NCI-H1105 treated with DMSO at 0.1 percent for 48 hours (cell line): ENCODE measurements around the gene RPS6KC1.

Experiments used
- DNase-seq: peaks from one replicate; lab custom pipeline; 2025; lab: John Stamatoyannopoulos, UW

The RPS6KC1 gene

GRCh38 chr1:213221209-213221608 lies 170.2 kb downstream of the RPS6KC1 start:
- no peak for DNase-seq

DNA sequence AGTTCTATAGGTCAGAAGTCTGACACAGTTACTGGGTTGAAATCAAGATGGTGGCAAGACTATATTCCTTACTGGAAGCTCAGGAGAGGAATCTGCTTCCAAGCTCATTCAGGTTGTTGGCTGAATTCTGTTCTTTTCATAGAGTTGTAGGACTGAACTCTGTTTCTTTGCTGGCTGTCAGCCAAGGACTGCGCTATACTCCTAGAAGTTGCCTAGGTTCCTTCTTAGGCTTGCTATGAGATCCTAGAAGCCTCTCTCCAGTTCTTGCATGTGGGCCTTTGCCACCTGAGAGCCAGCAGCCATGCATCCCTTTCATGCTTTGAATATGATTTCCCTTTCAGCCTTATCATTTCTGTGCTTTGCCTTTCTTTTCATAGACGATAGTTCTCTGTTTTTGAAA lies 176.4 kb downstream of the RPS6KC1 start:
- DNase-seq, result no peak

- peak; percentile 67 for DNase-seq
Observed at GRCh38 chr1:213231795-213232231, 180.8 kb downstream of the RPS6KC1 start.

DNA sequence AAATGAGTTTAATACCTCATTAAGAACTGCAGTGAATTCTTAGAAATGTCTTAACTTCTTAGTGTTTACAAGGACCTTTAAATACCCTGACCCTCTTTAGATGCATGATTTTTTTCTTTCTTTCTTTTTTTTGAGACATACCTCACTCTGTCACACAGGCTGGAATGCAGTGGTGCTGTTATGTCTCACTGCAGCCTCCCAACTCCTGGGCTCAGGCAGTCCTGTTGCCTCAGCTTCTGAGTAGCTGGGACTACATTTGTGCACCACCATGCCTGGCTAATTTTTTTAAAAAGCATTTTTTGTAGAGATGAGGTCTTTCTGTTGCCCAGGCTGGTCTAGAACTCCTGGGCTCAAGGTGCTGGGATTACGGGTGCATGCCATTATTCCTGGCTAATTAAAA lies 191.8 kb downstream of the RPS6KC1 start:
- no peak for DNase-seq

DNA sequence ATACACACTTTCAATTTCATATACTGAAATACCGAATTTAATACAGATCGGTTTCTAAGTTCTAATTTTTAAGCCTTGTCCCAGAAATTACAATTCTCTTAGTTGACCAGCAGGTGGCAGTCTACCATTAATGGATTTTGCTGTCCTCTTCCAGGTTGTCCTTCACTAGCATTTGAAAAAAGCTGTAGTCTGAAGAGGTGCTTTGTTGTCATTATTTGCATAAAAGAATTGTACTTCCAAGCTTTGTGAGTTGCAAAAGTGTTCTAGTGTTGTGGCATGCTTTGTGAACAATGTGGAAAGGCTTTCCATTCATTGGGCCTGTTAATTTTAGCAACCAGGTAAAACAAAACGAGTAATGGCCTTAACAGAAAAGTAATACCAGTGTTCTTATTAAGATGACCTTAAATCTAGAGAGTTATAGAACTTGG lies 193.6 kb downstream of the RPS6KC1 start:
- peak; percentile 77 for DNase-seq

DNA sequence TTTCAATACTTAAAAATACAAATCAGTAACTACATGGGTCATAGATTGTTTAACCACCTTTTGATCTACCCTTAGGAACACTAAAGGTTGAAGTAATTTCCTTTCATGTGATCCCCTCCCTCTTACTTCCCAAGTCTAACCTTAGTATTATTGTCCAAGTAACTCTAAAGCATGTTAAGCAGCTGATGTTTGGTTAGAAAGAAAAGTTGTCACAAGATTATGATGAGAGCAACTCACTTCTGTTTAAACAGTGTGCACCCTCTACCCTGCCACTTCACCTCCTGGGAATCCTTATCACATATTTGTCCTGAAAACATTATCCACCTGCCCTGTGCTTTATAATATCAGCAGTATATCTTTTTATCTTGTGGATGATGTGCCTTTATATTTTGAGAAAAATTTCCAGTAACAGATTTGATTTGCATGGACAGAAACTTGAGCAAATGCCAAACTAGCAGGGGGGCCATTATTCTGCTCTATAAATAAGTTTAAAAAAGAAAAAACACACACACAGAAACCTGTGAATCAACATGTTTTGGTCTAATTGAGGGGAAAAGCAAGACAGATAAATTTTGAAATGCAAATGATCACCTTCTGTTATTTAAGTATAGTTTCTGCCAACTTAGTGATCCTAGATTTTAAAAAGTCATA lies 194.3 kb downstream of the RPS6KC1 start:
- no peak for DNase-seq

- DNase-seq, result no peak
Observed at GRCh38 chr1:213247038-213247437, 196.0 kb downstream of the RPS6KC1 start.

GRCh38 chr1:213249395-213249794 lies 198.4 kb downstream of the RPS6KC1 start:
- DNase-seq, result no peak

GRCh38 chr1:213250041-213250440 lies 199.0 kb downstream of the RPS6KC1 start:
- no peak for DNase-seq

- DNase-seq, result no peak
Observed at GRCh38 chr1:213250446-213250845, 199.4 kb downstream of the RPS6KC1 start.

DNA sequence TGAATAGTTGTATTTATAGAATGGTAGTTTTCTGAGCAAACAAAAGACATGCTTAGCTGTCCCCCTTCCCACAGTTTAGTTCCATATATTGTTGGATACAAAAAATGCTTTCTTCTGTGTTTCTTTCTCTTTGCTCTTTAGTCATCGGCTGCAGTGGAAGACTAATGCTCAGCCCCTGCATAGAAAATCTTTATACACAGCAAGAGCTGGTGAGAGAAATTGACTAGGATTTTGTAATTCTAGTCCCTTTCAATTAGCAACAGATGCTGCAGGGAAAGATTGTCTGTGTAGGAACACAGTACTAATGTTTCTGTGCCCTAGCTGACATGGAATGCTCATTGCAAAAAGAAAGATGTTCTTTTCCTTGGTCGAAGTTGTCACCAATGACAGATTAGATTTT lies 200.9 kb downstream of the RPS6KC1 start:
- no peak for DNase-seq

DNA sequence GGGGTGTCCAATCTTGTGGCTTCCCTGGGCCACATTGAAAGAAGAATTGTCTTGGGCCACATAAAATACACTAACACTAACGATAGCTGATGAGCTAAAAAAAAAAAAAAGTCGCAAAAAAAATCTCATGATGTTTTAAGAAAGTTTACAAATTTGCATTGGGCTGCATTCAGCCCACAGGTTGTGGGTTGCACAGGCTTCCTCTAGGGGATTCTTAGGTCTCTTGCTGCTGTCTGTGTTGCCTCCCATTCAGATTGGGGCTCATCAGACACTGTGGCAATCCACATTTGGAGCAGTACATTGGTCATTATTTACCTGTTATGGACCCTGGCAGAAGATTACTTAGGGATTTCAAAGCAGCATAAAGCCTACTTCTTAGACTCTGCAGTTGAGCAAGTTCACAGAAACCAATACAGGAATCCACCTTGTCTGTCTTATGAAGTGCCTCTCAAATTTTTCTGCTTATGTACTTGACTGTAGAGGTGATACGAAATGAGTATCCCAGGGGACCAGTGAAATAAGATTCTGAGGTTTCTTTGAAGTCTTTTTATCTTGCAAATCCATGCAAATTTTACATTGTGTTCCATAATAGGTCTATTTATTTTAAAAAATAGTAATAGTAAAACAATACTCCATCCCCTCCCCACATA lies 205.5 kb downstream of the RPS6KC1 start:
- DNase-seq, result no peak

DNA sequence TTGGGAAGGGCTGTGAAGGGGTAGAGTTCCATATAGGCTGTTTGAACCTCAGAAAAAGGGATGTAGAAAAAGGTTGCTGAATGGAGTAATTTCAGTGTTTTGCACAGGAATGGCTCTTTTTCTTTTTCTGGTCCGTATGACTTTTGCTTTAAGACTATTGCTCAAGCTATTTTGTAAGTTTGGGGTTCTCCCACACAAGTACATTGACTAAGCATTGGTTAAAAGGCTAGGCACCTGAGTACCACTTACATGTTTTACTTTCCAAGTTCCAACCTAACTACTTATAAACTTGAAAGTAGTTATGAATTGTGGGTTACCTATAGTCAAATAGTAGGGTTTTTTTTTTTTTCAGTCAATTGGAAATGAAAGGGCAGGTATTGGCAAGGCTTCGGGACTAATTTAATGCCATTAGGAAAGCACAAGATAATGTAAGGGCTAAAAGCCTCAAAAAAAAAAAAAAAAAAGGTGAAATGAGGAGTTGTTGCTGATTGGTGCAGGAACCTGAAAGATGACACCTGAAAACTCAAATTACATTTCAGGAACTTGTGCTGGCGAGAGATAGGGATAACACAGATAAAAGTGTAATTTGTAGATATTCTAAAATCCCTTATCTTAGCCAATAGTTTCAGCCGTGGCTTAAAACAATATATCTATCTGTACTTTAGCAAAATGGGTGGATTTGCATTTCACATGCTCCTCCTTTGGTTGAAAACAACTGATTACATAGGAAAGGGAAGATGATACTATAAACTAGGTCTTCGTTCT lies 209.5 kb downstream of the RPS6KC1 start:
- DNase-seq, result peak; percentile 11

DNA sequence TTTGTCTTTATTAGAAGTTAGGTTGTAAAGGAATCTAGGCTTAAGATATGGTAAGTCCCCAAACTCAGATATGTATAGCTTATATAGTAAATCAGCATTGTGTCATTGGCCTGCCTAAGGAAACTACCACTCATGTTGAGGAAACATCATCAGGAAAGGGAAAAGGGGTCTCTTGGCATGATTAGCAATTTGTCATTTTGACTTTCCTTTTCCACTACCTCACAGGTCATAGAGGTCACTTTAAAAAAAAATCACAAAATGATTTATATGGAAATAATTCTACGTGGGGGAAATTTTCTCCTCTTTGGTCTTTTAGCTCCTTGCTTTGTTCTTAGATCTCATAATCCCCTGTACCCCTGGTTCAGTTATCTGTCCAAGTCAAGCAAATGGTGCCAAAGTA lies 213.5 kb downstream of the RPS6KC1 start:
- DNase-seq, result no peak

DNA sequence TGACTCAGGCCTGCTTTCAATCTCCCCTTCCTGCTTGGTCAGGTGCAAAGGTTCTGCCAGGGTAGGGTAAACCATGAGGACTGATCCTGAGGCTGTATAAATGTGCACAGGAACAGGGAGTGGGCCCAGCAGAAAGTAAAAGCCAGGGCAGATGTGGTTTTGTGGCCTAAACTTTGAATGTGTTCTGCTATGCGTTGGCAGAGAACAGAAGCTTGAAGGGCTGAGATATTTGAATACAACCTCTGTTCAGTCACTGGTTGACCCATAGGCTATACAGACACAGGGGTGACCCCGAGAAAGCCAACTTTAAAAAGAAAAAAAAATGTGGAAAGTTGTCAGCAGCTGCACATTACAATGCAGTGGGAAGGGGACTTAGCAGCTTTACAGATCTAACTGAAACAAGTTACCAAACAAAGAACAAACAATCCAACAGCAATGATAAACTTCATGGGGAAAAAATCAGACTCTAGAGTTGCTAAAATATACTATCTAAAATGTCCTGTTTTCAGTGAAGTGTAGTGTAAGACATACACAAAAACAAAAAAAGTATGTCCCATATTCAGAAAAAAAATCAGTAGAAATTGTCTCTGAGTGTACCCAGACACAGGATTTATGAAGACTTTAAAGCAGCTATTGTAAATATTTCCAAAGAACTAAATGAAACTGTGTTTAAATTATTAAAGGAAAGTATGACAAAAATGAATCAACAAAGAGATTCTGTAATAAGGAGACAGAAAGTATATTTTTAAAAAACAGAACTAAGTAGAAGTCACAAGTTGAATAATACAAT lies 216.1 kb downstream of the RPS6KC1 start:
- no peak for DNase-seq

DNA sequence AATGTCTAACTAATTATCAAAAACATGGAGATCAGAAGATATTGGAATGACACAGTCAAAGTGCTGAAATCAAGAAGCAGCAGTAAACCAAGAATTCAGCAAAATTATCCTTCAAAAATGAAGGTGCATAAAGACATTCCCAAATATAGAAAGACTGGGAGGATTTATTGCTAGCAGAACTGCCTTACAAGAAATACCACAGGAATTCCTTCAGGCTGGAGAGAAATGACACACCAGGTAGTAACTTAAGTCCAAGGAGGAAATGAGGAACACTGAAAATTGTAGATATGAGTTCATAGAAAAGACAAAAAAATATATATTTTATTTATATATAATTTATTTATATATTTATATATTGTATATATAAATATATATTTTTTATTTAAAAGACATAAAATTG lies 217.2 kb downstream of the RPS6KC1 start:
- DNase-seq, result no peak

DNA sequence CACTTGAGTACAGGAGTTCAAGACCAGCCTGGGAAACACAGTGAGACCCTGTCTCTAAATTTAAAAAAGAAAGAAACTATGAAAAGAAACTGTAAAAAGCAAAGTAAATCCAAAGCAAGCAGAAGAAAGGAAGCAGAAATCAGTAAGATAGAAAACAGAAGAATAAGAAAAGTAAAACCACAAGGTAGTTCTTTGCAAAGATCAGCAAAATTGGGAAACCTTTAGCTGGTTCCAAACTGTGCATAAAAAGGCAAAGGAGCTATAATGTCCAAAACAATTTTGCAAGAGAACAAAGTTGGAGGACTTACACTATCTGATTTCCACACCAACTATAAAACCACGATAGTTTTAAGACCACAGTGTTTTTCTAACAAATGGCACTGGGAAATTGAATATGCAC lies 218.8 kb downstream of the RPS6KC1 start:
- DNase-seq, result no peak

DNA sequence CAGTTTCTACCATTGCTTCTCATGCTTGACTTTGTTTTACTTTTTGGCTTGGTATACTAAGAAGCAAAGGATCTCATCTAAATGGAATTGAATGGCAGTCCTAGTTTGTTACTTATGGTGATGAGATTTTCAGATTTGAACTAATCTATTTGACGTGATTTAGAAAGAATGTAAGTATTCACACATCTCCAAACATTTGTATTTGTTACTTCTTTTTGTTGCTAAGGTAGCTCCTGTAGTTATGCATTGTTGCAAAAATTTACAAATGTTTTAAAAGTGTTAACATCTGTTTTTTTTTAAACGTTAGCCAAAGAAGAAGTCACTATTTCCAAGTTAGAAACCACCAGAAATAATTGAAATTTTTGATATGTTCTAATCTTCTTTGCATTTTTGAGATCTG lies 222.5 kb downstream of the RPS6KC1 start:
- DNase-seq, result no peak

DNA sequence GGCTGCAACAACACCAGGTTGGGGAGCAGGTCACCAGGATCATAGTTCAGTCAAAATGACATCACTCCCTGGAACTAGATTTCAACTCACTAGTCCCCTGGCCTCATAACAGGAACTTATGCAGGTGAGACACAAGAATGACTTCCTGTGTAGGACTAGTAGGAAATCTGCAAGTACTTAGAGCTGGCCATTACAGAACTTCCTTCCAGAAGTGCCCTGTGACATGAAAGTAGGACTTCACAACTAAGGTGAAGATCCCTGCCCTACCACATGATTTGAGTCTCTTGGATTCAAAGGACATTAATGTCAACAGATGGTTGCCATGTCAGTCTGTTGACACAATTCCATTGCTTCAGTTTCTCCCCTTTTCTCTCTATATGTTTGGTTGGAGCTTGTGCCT lies 223.1 kb downstream of the RPS6KC1 start:
- no peak for DNase-seq

- no peak for DNase-seq
Observed at GRCh38 chr1:213275293-213275692, 224.3 kb downstream of the RPS6KC1 start.

- no peak for DNase-seq
Observed at GRCh38 chr1:213276236-213276635, 225.2 kb downstream of the RPS6KC1 start.

- DNase-seq, result no peak
Observed at GRCh38 chr1:213277036-213277435, 226.0 kb downstream of the RPS6KC1 start.
